ENCODE measurements around the gene CDC42BPA.

DNA sequence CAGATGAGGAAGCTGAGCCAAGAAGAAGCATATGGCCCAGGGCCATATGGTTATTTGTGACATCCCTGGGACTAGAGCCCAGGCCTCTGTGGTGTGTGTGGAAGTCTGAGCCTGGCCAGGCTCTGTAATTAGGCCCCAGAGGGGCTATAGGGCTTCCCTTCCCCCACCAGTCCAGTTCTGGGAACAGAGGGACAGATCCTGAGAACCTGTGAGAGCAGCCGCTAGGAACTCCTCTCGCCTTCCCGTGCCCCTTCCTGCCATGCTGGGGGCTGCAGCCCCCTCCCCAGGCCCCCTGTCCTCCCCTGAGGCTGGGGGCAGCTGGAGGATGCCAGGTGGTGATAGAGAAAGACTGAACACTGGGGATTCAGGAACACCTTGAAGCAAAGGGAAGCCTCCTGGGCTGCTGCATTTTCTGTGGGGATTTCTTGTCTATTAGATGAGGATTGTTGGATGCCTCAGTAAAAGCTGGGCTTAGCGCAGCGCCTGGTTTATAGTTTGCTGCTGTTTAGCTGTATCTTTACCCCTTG lies 344.9 kb downstream of the CDC42BPA start:
- no peak for TF ChIP-seq POLR2AphosphoS5 (IDR thresholded peaks at IDR 0.05)
- TF ChIP-seq, protein P1, sequence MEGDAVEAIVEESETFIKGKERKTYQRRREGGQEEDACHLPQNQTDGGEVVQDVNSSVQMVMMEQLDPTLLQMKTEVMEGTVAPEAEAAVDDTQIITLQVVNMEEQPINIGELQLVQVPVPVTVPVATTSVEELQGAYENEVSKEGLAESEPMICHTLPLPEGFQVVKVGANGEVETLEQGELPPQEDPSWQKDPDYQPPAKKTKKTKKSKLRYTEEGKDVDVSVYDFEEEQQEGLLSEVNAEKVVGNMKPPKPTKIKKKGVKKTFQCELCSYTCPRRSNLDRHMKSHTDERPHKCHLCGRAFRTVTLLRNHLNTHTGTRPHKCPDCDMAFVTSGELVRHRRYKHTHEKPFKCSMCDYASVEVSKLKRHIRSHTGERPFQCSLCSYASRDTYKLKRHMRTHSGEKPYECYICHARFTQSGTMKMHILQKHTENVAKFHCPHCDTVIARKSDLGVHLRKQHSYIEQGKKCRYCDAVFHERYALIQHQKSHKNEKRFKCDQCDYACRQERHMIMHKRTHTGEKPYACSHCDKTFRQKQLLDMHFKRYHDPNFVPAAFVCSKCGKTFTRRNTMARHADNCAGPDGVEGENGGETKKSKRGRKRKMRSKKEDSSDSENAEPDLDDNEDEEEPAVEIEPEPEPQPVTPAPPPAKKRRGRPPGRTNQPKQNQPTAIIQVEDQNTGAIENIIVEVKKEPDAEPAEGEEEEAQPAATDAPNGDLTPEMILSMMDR (IDR thresholded peaks at IDR 0.05) = no peak

All from stomach (tissue), 4 donors.